ENCODE results near the gene CCDC6. TPM values are rescaled to one million over a fixed set of nuclear protein-coding genes. Genes with fewer than 3 reads are reported as not detected.

The CCDC6 gene
- total RNA-seq, 1 donor from 2014 or later, result 47.4 TPM

DNA sequence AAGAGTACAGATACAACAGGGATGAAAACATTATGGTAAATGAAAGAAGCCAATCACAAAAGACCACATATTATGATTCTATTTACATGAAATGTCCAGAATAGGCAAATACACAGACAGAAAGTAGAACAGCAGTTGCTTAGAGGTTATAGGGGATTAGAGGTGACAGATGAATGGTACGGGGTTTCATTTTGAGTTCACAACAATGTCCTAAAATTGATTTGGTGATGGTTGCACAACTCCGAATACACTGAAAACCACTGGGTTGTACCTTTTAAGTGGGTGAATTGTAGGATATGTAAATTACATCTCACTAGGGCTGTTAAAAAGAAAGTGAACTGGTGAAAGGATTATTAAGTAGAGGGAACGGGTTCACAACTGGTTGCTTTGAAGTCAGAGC, 76.8 kb downstream of the CCDC6 start:
- Histone ChIP-seq H3K36me3 (peaks cover 0 to 6% of the 10 kb centered on the region in 2 donors), H3K27me3 (no peaks in the 10 kb centered on the region), H3K27ac (no peak overlapping the region), H3K9me3 (no peaks in the 10 kb centered on the region), H3K4me1 (peaks cover 13% of the 10 kb centered on the region), H3K4me3 (no peak overlapping the region)
- intact Hi-C loops (cut with DNase I), result no loop called here
- no peak for DNase-seq (ENCODE audit: extremely low spot score in 2 of 2)
- TF ChIP-seq, protein P1, sequence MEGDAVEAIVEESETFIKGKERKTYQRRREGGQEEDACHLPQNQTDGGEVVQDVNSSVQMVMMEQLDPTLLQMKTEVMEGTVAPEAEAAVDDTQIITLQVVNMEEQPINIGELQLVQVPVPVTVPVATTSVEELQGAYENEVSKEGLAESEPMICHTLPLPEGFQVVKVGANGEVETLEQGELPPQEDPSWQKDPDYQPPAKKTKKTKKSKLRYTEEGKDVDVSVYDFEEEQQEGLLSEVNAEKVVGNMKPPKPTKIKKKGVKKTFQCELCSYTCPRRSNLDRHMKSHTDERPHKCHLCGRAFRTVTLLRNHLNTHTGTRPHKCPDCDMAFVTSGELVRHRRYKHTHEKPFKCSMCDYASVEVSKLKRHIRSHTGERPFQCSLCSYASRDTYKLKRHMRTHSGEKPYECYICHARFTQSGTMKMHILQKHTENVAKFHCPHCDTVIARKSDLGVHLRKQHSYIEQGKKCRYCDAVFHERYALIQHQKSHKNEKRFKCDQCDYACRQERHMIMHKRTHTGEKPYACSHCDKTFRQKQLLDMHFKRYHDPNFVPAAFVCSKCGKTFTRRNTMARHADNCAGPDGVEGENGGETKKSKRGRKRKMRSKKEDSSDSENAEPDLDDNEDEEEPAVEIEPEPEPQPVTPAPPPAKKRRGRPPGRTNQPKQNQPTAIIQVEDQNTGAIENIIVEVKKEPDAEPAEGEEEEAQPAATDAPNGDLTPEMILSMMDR (IDR thresholded peaks at IDR 0.05), result no peak

DNA sequence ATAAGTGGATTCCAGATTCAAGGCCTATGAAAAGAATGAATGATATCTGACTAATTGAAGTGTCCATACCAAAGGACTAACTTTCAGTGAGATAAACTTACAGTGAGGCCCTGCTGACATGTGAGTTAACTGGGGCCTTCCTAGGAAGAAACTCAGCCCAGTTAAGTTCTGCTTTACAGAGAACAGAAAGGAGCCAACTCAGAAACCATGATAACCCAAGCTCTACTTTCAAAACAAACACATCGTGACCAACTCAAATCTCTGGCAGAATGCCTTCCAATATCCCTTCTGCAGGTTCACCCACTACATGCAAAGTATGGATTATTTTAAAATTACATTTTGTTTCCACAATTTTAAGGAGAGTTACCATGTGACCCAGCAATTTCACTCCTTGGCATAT, 77.3 kb downstream of the CCDC6 start:
- intact Hi-C loops (cut with DNase I), result no loop called here
- peaks cover 13% of the 10 kb centered on the region for H3K4me1 ChIP-seq
- TF ChIP-seq, protein P1 (IDR thresholded peaks at IDR 0.05), result no peak
- TF ChIP-seq POLR2A (IDR thresholded peaks at IDR 0.05), result no peak
- no peak for TF ChIP-seq POLR2AphosphoS5 (IDR thresholded peaks at IDR 0.05; ENCODE audit: insufficient read depth in 1 of 2, low read depth in 1 of 2)

DNA sequence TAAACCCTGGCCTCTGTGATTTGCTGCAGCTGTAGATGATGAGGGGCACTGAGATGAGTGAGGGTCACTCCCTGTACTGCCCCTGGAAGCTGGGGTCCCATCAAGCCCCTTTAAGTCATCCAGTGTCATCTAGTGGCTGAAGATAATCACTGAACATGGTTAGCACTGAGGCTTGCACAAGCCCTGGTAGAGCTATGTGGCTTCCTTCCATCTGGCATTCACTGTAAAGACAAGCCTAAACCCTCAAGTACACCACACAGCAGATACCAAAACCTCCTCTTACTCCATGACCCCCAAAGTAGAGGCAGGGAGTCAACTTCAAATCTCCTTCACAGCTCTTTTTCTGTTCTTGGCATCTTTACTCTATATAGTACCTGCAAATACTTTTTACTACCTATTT, 80.4 kb downstream of the CCDC6 start:
- H3K4me3 ChIP-seq, result no peak overlapping the region
- H3K27ac ChIP-seq, result no peak overlapping the region
- peaks cover 13% of the 10 kb centered on the region for H3K4me1 ChIP-seq
- no peaks in the 10 kb centered on the region for H3K27me3 ChIP-seq
- DNase-seq (ENCODE audit: extremely low spot score in 2 of 2), result no peak
- intact Hi-C loops (cut with DNase I), result no loop called here
- TF ChIP-seq POLR2AphosphoS5 (IDR thresholded peaks at IDR 0.05; ENCODE audit: insufficient read depth in 1 of 2, low read depth in 1 of 2) (no peak), POLR2A (IDR thresholded peaks at IDR 0.05) (no peak)
- TF ChIP-seq, protein P1 (IDR thresholded peaks at IDR 0.05), result no peak
- H3K36me3 ChIP-seq, result peaks cover 0 to 1% of the 10 kb centered on the region in 2 donors
- H3K9me3 ChIP-seq, result no peaks in the 10 kb centered on the region

More for the DNA sequence above, 77.3 kb downstream of the CCDC6 start:
- Histone ChIP-seq H3K27me3 (no peaks in the 10 kb centered on the region), H3K9me3 (no peaks in the 10 kb centered on the region), H3K27ac (no peak overlapping the region), H3K4me3 (no peak overlapping the region), H3K36me3 (peaks cover 0 to 6% of the 10 kb centered on the region in 2 donors)
- DNase-seq (ENCODE audit: extremely low spot score in 2 of 2), result no peak

DNA sequence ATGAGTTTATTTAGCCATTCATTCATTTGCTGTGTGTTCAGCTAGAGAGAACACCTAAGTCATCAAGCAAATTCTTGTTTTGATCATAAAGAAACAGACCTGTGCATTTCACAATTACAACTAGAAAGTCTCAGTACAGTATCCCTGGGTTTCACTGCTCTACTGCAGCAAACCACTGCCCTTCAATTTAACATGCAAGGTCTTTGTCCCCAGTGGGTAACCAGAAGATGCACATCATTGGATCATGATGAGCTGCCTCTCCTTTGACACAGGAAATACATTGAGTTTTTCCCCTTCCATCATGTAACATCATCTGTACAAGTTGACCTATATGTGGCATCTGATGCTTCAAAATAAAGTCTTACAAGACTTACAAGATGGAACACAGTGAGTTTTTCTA, 82.6 kb downstream of the CCDC6 start:
- no peaks in the 10 kb centered on the region for H3K36me3 ChIP-seq
- TF ChIP-seq, protein P1 (IDR thresholded peaks at IDR 0.05), result no peak
- TF ChIP-seq POLR2AphosphoS5 (IDR thresholded peaks at IDR 0.05; ENCODE audit: insufficient read depth in 1 of 2, low read depth in 1 of 2) (no peak), POLR2A (IDR thresholded peaks at IDR 0.05) (no peak)
- H3K4me3 ChIP-seq, result no peak overlapping the region
- no peaks in the 10 kb centered on the region for H3K27me3 ChIP-seq
- DNase-seq (ENCODE audit: extremely low spot score in 2 of 2), result no peak
- intact Hi-C loops (cut with DNase I), result no loop called here
- no peak overlapping the region for H3K27ac ChIP-seq
- H3K9me3 ChIP-seq, result no peaks in the 10 kb centered on the region
- peaks cover 25% of the 10 kb centered on the region for H3K4me1 ChIP-seq

DNA sequence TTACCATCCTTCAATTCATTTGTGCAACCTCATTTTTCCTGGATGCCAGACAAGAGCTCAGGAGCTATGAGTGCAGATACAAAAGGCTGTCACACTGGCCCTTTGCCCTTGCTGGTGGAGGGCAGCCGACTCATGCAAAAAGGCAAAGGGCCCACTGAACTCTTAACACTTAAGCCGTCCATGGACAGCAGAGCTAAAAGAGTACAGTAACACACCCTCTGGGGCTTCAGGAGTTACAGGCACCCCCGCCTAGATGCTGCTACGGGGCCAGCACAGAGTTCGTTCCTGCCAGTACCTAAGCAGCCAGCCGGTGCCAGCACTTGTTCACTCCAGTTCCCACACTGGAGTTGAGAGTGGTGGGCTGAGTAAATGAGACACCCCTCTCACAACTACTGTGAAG, 83.2 kb downstream of the CCDC6 start:
- intact Hi-C loops (cut with DNase I), result no loop called here
- Histone ChIP-seq H3K27me3 (no peaks in the 10 kb centered on the region), H3K9me3 (no peaks in the 10 kb centered on the region), H3K27ac (no peak overlapping the region), H3K36me3 (peaks cover 0 to 2% of the 10 kb centered on the region in 2 donors), H3K4me1 (peaks cover 25% of the 10 kb centered on the region), H3K4me3 (no peak overlapping the region)
- TF ChIP-seq, protein P1 (IDR thresholded peaks at IDR 0.05), result no peak
- no peak for TF ChIP-seq POLR2A (IDR thresholded peaks at IDR 0.05)
- no peak for TF ChIP-seq POLR2AphosphoS5 (IDR thresholded peaks at IDR 0.05; ENCODE audit: insufficient read depth in 1 of 2, low read depth in 1 of 2)
- no peak for DNase-seq (ENCODE audit: extremely low spot score in 2 of 2)

Measured in vagina (tissue), 2 donors.